ENCODE results near the gene TMED9.

The TMED9 gene

GRCh38 chr5:177605667-177606066 is 13.7 kb downstream of the TMED9 start:
- no peaks in the 10 kb centered on the region for H3K9me3 ChIP-seq (ENCODE audit: control insufficient read depth in 2 of 2, low read length in 2 of 2)
- no peak overlapping the region for H3K4me3 ChIP-seq (ENCODE audit: low read length in 2 of 2)
- no peaks in the 10 kb centered on the region for H3K27me3 ChIP-seq (ENCODE audit: control insufficient read depth in 1 of 2, insufficient read depth in 2 of 2, low read length in 2 of 2)
- H3K9ac ChIP-seq (ENCODE audit: low read length in 2 of 2): no peak overlapping the region
- H3K27ac ChIP-seq (ENCODE audit: low read length): no peak overlapping the region
- peaks cover 27% of the 10 kb centered on the region for H3K4me1 ChIP-seq (ENCODE audit: control insufficient read depth, insufficient read depth, low read length)
- peaks cover 0 to 5% of the 10 kb centered on the region in 2 donors for H3K36me3 ChIP-seq (ENCODE audit: control insufficient read depth in 2 of 2, insufficient read depth in 2 of 2, low read length in 2 of 2)

- Histone ChIP-seq H3K36me3 (ENCODE audit: control insufficient read depth in 2 of 2, insufficient read depth in 2 of 2, low read length in 2 of 2) (peaks cover 0 to 5% of the 10 kb centered on the region in 2 donors), H3K9ac (ENCODE audit: low read length in 2 of 2) (no peak overlapping the region)
These were observed 14.4 kb downstream of the TMED9 start for GRCh38 chr5:177606071-177607051.

DNA sequence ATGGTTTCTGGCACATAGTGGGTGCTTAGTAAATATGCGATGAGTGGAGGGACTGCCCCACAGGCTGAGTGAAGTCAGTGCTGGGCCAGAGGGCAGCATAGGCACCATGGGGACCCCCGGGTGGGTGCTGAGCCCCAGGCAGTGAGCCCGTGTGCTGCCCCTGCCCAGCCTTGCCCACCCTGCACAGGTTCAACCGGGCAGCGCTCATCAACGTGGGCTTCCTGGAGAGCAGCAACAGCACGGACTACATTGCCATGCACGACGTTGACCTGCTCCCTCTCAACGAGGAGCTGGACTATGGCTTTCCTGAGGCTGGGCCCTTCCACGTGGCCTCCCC is 15.1 kb downstream of the TMED9 start:
- H3K9ac ChIP-seq (ENCODE audit: low read length in 2 of 2): peak overlapping the region; percentile 4 to 13
- peaks cover 0 to 5% of the 10 kb centered on the region in 2 donors for H3K36me3 ChIP-seq (ENCODE audit: control insufficient read depth in 2 of 2, insufficient read depth in 2 of 2, low read length in 2 of 2)
- H3K27ac ChIP-seq (ENCODE audit: low read length): no peak overlapping the region
- H3K4me1 ChIP-seq (ENCODE audit: control insufficient read depth, insufficient read depth, low read length): peaks cover 16% of the 10 kb centered on the region
- no peaks in the 10 kb centered on the region for H3K27me3 ChIP-seq (ENCODE audit: control insufficient read depth in 1 of 2, insufficient read depth in 2 of 2, low read length in 2 of 2)
- H3K4me3 ChIP-seq (ENCODE audit: low read length in 2 of 2): no peak overlapping the region
- H3K9me3 ChIP-seq (ENCODE audit: control insufficient read depth in 2 of 2, low read length in 2 of 2): no peaks in the 10 kb centered on the region

More at GRCh38 chr5:177606071-177607051, 14.4 kb downstream of the TMED9 start:
- Histone ChIP-seq H3K4me1 (ENCODE audit: control insufficient read depth, insufficient read depth, low read length) (peaks cover 21% of the 10 kb centered on the region), H3K4me3 (ENCODE audit: low read length in 2 of 2) (no peak overlapping the region), H3K9me3 (ENCODE audit: control insufficient read depth in 2 of 2, low read length in 2 of 2) (no peaks in the 10 kb centered on the region), H3K27ac (ENCODE audit: low read length) (no peak overlapping the region), H3K27me3 (ENCODE audit: control insufficient read depth in 1 of 2, insufficient read depth in 2 of 2, low read length in 2 of 2) (no peaks in the 10 kb centered on the region)

- Histone ChIP-seq H3K36me3 (ENCODE audit: control insufficient read depth in 2 of 2, insufficient read depth in 2 of 2, low read length in 2 of 2) (peaks cover 0 to 5% of the 10 kb centered on the region in 2 donors), H3K4me1 (ENCODE audit: control insufficient read depth, insufficient read depth, low read length) (peaks cover 13% of the 10 kb centered on the region), H3K27ac (ENCODE audit: low read length) (no peak overlapping the region), H3K9ac (ENCODE audit: low read length in 2 of 2) (peak overlapping the region; percentile 4 to 13), H3K4me3 (ENCODE audit: low read length in 2 of 2) (no peak overlapping the region), H3K9me3 (ENCODE audit: control insufficient read depth in 2 of 2, low read length in 2 of 2) (no peaks in the 10 kb centered on the region), H3K27me3 (ENCODE audit: control insufficient read depth in 1 of 2, insufficient read depth in 2 of 2, low read length in 2 of 2) (no peaks in the 10 kb centered on the region)
These were observed 15.6 kb downstream of the TMED9 start for GRCh38 chr5:177607452-177608192.

DNA sequence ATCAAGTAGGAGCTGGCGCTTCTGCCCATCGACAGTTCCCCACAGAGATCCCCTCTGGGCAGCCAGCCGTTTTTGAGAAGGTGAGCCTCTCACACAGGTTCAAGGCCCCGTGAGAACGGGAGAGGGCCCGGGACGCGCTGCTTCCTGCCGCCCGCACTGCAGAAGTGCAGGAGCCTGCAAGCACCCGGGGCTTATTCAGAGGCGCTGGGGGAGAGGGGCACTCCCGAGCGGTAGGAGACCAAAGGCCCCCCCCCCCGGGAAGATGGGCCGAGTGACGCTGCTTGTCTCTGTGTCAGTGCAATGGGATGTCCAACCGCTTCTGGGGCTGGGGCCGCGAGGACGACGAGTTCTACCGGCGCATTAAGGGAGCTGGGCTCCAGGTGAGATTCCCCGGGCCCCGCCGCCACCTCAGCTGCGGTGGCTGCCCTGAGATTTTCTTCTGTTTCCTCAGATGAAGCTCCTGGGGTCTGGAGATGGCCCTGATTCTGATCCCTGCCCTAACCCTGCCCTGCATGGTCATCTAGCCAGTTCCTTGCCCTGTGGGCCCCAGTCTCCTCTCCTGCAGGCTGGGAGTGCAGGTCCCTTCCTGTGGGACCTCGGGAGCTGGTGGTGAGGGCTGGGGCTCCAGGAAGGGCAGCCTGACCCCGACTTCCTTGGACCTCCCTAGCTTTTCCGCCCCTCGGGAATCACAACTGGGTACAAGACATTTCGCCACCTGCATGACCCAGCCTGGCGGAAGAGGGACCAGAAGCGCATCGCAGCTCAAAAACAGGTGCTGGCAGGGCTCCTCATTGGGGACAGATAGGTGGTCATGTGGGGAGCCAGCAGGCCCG is 16.5 kb downstream of the TMED9 start:
- Histone ChIP-seq H3K4me1 (ENCODE audit: control insufficient read depth, insufficient read depth, low read length) (peaks cover 13% of the 10 kb centered on the region), H3K27ac (ENCODE audit: low read length) (no peak overlapping the region), H3K9me3 (ENCODE audit: control insufficient read depth in 2 of 2, low read length in 2 of 2) (no peaks in the 10 kb centered on the region), H3K9ac (ENCODE audit: low read length in 2 of 2) (no peak overlapping the region), H3K27me3 (ENCODE audit: control insufficient read depth in 1 of 2, insufficient read depth in 2 of 2, low read length in 2 of 2) (no peaks in the 10 kb centered on the region), H3K4me3 (ENCODE audit: low read length in 2 of 2) (no peak overlapping the region), H3K36me3 (ENCODE audit: control insufficient read depth in 2 of 2, insufficient read depth in 2 of 2, low read length in 2 of 2) (peaks cover 0 to 5% of the 10 kb centered on the region in 2 donors)

GRCh38 chr5:177609076-177610059 is 17.4 kb downstream of the TMED9 start:
- Histone ChIP-seq H3K4me3 (ENCODE audit: low read length in 2 of 2) (no peak overlapping the region), H3K36me3 (ENCODE audit: control insufficient read depth in 2 of 2, insufficient read depth in 2 of 2, low read length in 2 of 2) (peaks cover 0 to 5% of the 10 kb centered on the region in 2 donors), H3K27me3 (ENCODE audit: control insufficient read depth in 1 of 2, insufficient read depth in 2 of 2, low read length in 2 of 2) (no peaks in the 10 kb centered on the region), H3K27ac (ENCODE audit: low read length) (no peak overlapping the region), H3K4me1 (ENCODE audit: control insufficient read depth, insufficient read depth, low read length) (peaks cover 13% of the 10 kb centered on the region), H3K9me3 (ENCODE audit: control insufficient read depth in 2 of 2, low read length in 2 of 2) (no peaks in the 10 kb centered on the region), H3K9ac (ENCODE audit: low read length in 2 of 2) (no peak overlapping the region)

GRCh38 chr5:177610131-177610769 is 18.2 kb downstream of the TMED9 start:
- Histone ChIP-seq H3K9me3 (ENCODE audit: control insufficient read depth in 2 of 2, low read length in 2 of 2) (no peaks in the 10 kb centered on the region), H3K9ac (ENCODE audit: low read length in 2 of 2) (no peak overlapping the region), H3K4me3 (ENCODE audit: low read length in 2 of 2) (no peak overlapping the region), H3K36me3 (ENCODE audit: control insufficient read depth in 2 of 2, insufficient read depth in 2 of 2, low read length in 2 of 2) (peaks cover 0 to 4% of the 10 kb centered on the region in 2 donors), H3K4me1 (ENCODE audit: control insufficient read depth, insufficient read depth, low read length) (peaks cover 13% of the 10 kb centered on the region), H3K27me3 (ENCODE audit: control insufficient read depth in 1 of 2, insufficient read depth in 2 of 2, low read length in 2 of 2) (no peaks in the 10 kb centered on the region), H3K27ac (ENCODE audit: low read length) (no peak overlapping the region)

DNA sequence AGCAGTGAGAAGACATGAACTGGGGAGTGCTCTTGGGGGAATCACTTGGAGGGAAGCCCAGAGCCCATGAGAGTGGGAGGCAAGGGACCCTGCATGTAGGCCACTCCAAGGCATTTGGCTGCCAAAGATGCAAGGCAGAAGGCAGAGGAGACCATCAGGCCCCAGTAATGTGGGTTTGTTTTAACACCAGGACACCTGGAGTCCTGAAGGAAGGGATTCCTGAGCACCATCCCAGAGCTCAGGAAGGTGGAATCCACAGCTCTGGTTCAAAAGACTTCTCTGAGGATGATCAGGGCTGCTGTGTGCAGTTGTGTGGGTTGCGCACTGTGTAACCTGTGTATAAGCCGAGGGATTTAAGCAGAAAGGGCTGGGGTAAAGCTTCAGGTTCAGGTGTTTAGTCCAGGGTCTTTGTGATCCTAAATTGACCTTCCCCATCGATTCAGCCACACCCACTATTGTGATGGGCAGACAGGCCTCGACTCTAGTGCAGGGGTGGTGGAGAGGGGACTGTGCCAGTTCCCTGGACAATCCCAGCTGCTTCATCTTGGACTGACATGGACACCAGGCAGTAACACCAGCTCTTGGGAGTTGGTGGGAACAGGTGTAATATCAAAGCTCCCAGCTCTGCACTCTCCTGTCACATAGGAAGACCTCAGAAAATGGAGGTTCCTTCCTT is 18.9 kb downstream of the TMED9 start:
- Histone ChIP-seq H3K9ac (ENCODE audit: low read length in 2 of 2) (no peak overlapping the region), H3K4me3 (ENCODE audit: low read length in 2 of 2) (no peak overlapping the region), H3K36me3 (ENCODE audit: control insufficient read depth in 2 of 2, insufficient read depth in 2 of 2, low read length in 2 of 2) (peaks cover 0 to 2% of the 10 kb centered on the region in 2 donors), H3K9me3 (ENCODE audit: control insufficient read depth in 2 of 2, low read length in 2 of 2) (no peaks in the 10 kb centered on the region), H3K4me1 (ENCODE audit: control insufficient read depth, insufficient read depth, low read length) (peaks cover 13% of the 10 kb centered on the region), H3K27me3 (ENCODE audit: control insufficient read depth in 1 of 2, insufficient read depth in 2 of 2, low read length in 2 of 2) (no peaks in the 10 kb centered on the region), H3K27ac (ENCODE audit: low read length) (no peak overlapping the region)

Data from stomach smooth muscle (tissue), 2 donors.